ENCODE results near the gene HOXB9. TPM values are rescaled to one million over a fixed set of nuclear protein-coding genes. Genes with fewer than 3 reads are reported as not detected.

The HOXB9 gene
- total and polyA plus RNA-seq, 2 donors, result 0.35 to 0.85 TPM

- 38% methylated on average over 7 of the region's 7 CpGs for WGBS
- DNase-seq (ENCODE audit: extremely low spot score), result no peak
Observed at GRCh38 chr17:48632579-48633265, 6.6 kb upstream of the HOXB9 start.

GRCh38 chr17:48631693-48632578 lies 5.8 kb upstream of the HOXB9 start:
- Histone ChIP-seq H3K27ac (ENCODE audit: low read depth) (no peak overlapping the region), H3K4me3 (ENCODE audit: low read depth, low read length) (no peak overlapping the region), H3K36me3 (ENCODE audit: insufficient read depth) (no peaks in the 10 kb centered on the region), H3K4me1 (ENCODE audit: insufficient read depth) (no peaks in the 10 kb centered on the region)
- 41% methylated on average over 7 of the region's 7 CpGs for WGBS
- DNase-seq (ENCODE audit: extremely low spot score), result no peak

More at GRCh38 chr17:48632579-48633265, 6.6 kb upstream of the HOXB9 start:
- Histone ChIP-seq H3K27ac (ENCODE audit: low read depth) (no peak overlapping the region), H3K4me3 (ENCODE audit: low read depth, low read length) (no peak overlapping the region), H3K36me3 (ENCODE audit: insufficient read depth) (no peaks in the 10 kb centered on the region), H3K4me1 (ENCODE audit: insufficient read depth) (no peaks in the 10 kb centered on the region)

- no peak for DNase-seq (ENCODE audit: extremely low spot score)
- Histone ChIP-seq H3K27ac (ENCODE audit: low read depth) (no peak overlapping the region), H3K4me3 (ENCODE audit: low read depth, low read length) (no peak overlapping the region), H3K4me1 (ENCODE audit: insufficient read depth) (no peaks in the 10 kb centered on the region), H3K36me3 (ENCODE audit: insufficient read depth) (no peaks in the 10 kb centered on the region)
- WGBS, result 33% methylated on average over 15 of the region's 15 CpGs
Observed at GRCh38 chr17:48630925-48631692, 5.0 kb upstream of the HOXB9 start.

- no peaks in the 10 kb centered on the region for H3K4me1 ChIP-seq (ENCODE audit: insufficient read depth)
- no peak overlapping the region for H3K27ac ChIP-seq (ENCODE audit: low read depth)
- no peak for DNase-seq (ENCODE audit: extremely low spot score)
- H3K36me3 ChIP-seq (ENCODE audit: insufficient read depth), result no peaks in the 10 kb centered on the region
- 38% methylated on average over 15 of the region's 15 CpGs for WGBS
- H3K4me3 ChIP-seq (ENCODE audit: low read depth, low read length), result no peak overlapping the region
Observed at GRCh38 chr17:48630009-48630924, 4.1 kb upstream of the HOXB9 start.

GRCh38 chr17:48629411-48629759 lies 3.2 kb upstream of the HOXB9 start:
- DNase-seq (ENCODE audit: extremely low spot score), result no peak
- no peaks in the 10 kb centered on the region for H3K36me3 ChIP-seq (ENCODE audit: insufficient read depth)
- WGBS, result 31% methylated on average over 5 of the region's 5 CpGs
- H3K4me3 ChIP-seq (ENCODE audit: low read depth, low read length), result no peak overlapping the region
- no peak overlapping the region for H3K27ac ChIP-seq (ENCODE audit: low read depth)
- H3K4me1 ChIP-seq (ENCODE audit: insufficient read depth), result no peaks in the 10 kb centered on the region

- Histone ChIP-seq H3K4me1 (ENCODE audit: insufficient read depth) (no peaks in the 10 kb centered on the region), H3K4me3 (ENCODE audit: low read depth, low read length) (no peak overlapping the region), H3K36me3 (ENCODE audit: insufficient read depth) (no peaks in the 10 kb centered on the region), H3K27ac (ENCODE audit: low read depth) (no peak overlapping the region)
- DNase-seq (ENCODE audit: extremely low spot score), result no peak
- WGBS, result 26% methylated on average over 5 of the region's 5 CpGs
Observed at GRCh38 chr17:48628649-48629410, 2.7 kb upstream of the HOXB9 start.

- Histone ChIP-seq H3K4me1 (ENCODE audit: insufficient read depth) (no peaks in the 10 kb centered on the region), H3K4me3 (ENCODE audit: low read depth, low read length) (no peak overlapping the region), H3K36me3 (ENCODE audit: insufficient read depth) (no peaks in the 10 kb centered on the region), H3K27ac (ENCODE audit: low read depth) (no peak overlapping the region)
- DNase-seq (ENCODE audit: extremely low spot score), result no peak
- 23% methylated on average over 27 of the region's 27 CpGs for WGBS
Observed at GRCh38 chr17:48627623-48628521, 1.7 kb upstream of the HOXB9 start.

- no peak for DNase-seq (ENCODE audit: extremely low spot score)
- H3K36me3 ChIP-seq (ENCODE audit: insufficient read depth), result no peaks in the 10 kb centered on the region
- H3K27ac ChIP-seq (ENCODE audit: low read depth), result no peak overlapping the region
- H3K4me1 ChIP-seq (ENCODE audit: insufficient read depth), result no peaks in the 10 kb centered on the region
- H3K4me3 ChIP-seq (ENCODE audit: low read depth, low read length), result no peak overlapping the region
- 19% methylated on average over 5 of the region's 5 CpGs for WGBS
Observed at GRCh38 chr17:48627118-48627597, 1.0 kb upstream of the HOXB9 start.

GRCh38 chr17:48625495-48626244 lies 488 bp downstream of the HOXB9 start:
- Histone ChIP-seq H3K27ac (ENCODE audit: low read depth) (no peak overlapping the region), H3K4me3 (ENCODE audit: low read depth, low read length) (peak overlapping the region; percentile 33), H3K4me1 (ENCODE audit: insufficient read depth) (no peaks in the 10 kb centered on the region), H3K36me3 (ENCODE audit: insufficient read depth) (no peaks in the 10 kb centered on the region)
- no peak for DNase-seq (ENCODE audit: extremely low spot score)
- 1% methylated on average over 69 of the region's 69 CpGs for WGBS

- no peaks in the 10 kb centered on the region for H3K36me3 ChIP-seq (ENCODE audit: insufficient read depth)
- no peaks in the 10 kb centered on the region for H3K4me1 ChIP-seq (ENCODE audit: insufficient read depth)
- H3K4me3 ChIP-seq (ENCODE audit: low read depth, low read length), result peak overlapping the region; percentile 33
- no peak for DNase-seq (ENCODE audit: extremely low spot score)
- no peak overlapping the region for H3K27ac ChIP-seq (ENCODE audit: low read depth)
- 1% methylated on average over 66 of the region's 66 CpGs for WGBS
Observed at GRCh38 chr17:48624544-48625494, 1.3 kb downstream of the HOXB9 start.

Measured in urinary bladder (tissue), 4 donors.